IMR-90 (cell line): ENCODE data around the gene KRT74. TPM values are rescaled to one million over a fixed set of nuclear protein-coding genes. Genes with fewer than 3 reads are reported as not detected.

ENCODE experiments used
- ATAC-seq: fragments of 200-7000 bp; cut with Tn5 transposase; 2 replicates; pipeline ENCODE4 v1.9.1; 2020; ENCODE audit warnings: low read depth, mild to moderate bottlenecking, moderate library complexity
- BruUV-seq: library from RNA; stranded (reverse); fragments of 400-500 nt; replicated peaks from 2 replicates; lab custom pipeline; 2021; lab: Mats Ljungman, UMichigan
- CTCF ChIA-PET: fragments of 300-600 bp; formaldehyde crosslinking; extraction: SDS; loops from one replicate; lab custom pipeline; 2021; ENCODE audit warnings: antibody characterized with exemption; lab: Yijun Ruan, JAX
- POLR2A ChIA-PET: fragments of 300-600 bp; sonication (Branson Sonifier 250); formaldehyde crosslinking; loops from one replicate; lab custom pipeline; 2022; ENCODE audit warnings: antibody characterized with exemption; ENCODE audit not compliant: unreplicated experiment; lab: Charles Lee
- DNase-seq: peaks from one replicate; pipeline ENCODE4 v3.0.0; 2013
- H2AFZ ChIP-seq: replicated peaks from 2 replicates; pipeline ENCODE3; 2013; ENCODE audit warnings: low read length, mild to moderate bottlenecking; ENCODE audit not compliant: poor library complexity
- H2AK5ac ChIP-seq: 2 replicates; pipeline ENCODE4 v1.6.1; 2013; ENCODE audit warnings: low read depth, low read length, inconsistent platforms
- H2AK9ac ChIP-seq: replicated peaks from 2 replicates; pipeline ENCODE3; 2013; ENCODE audit warnings: mild to moderate bottlenecking, low read depth, low read length, moderate library complexity; ENCODE audit not compliant: poor library complexity
- H2BK120ac ChIP-seq: 2 replicates; pipeline ENCODE4 v1.6.1; 2013; ENCODE audit warnings: low read depth, low read length, inconsistent platforms
- H2BK15ac ChIP-seq: 3 replicates; pipeline ENCODE4 v1.6.1; 2013; ENCODE audit warnings: low read depth, low read length, inconsistent platforms
- H2BK20ac ChIP-seq: 2 replicates; pipeline ENCODE4 v1.6.1; 2013; ENCODE audit warnings: low read depth, mild to moderate bottlenecking, inconsistent platforms, low read length, moderate library complexity
- H2BK5ac ChIP-seq: 2 replicates; pipeline ENCODE4 v1.6.1; 2013; ENCODE audit warnings: mild to moderate bottlenecking, low read depth, low read length, inconsistent platforms; ENCODE audit not compliant: poor library complexity, severe bottlenecking
- H3K14ac ChIP-seq: replicated peaks from 2 replicates; pipeline ENCODE4 v1.6.1; 2013; ENCODE audit warnings: low read depth, low read length, inconsistent platforms
- H3K18ac ChIP-seq: 2 replicates; pipeline ENCODE4 v1.6.1; 2013; ENCODE audit warnings: low read depth, low read length, control low read depth
- H3K23ac ChIP-seq: 2 replicates; pipeline ENCODE4 v1.6.1; 2013; ENCODE audit warnings: low read depth, low read length, inconsistent platforms
- H3K27ac ChIP-seq: 2 replicates; pipeline ENCODE4 v1.5.1; 2013; ENCODE audit warnings: mild to moderate bottlenecking, control low read depth, low read length; ENCODE audit not compliant: insufficient read depth
- H3K27me3 ChIP-seq: 2 replicates; pipeline ENCODE4 v1.6.1; 2013; ENCODE audit warnings: low read length; ENCODE audit not compliant: control insufficient read depth, insufficient read depth
- H3K36me3 ChIP-seq: 2 replicates; pipeline ENCODE4 v1.6.1; 2013; ENCODE audit warnings: low read length, mixed read lengths; ENCODE audit not compliant: control insufficient read depth, insufficient read depth
- H3K4ac ChIP-seq: 2 replicates; pipeline ENCODE4 v1.6.1; 2013; ENCODE audit warnings: low read depth, low read length, inconsistent platforms
- H3K4me1 ChIP-seq: 2 replicates; pipeline ENCODE4 v1.6.1; 2013; ENCODE audit warnings: low read length, mixed read lengths; ENCODE audit not compliant: control insufficient read depth, insufficient read depth
- H3K4me2 ChIP-seq: 2 replicates; pipeline ENCODE4 v1.6.1; 2013; ENCODE audit warnings: low read depth, mild to moderate bottlenecking, control low read depth, low read length, moderate library complexity
- H3K4me3 ChIP-seq: 2 replicates; pipeline ENCODE4 v1.5.1; 2013; ENCODE audit warnings: low read depth, mild to moderate bottlenecking, control low read depth, low read length, moderate library complexity; ENCODE audit not compliant: insufficient read depth
- H3K56ac ChIP-seq: 2 replicates; pipeline ENCODE4 v1.6.1; 2013; ENCODE audit warnings: low read length, inconsistent platforms; ENCODE audit not compliant: insufficient read depth; ENCODE audit errors: extremely low read depth
- H3K79me1 ChIP-seq, 2 experiments: 2 replicates each; pipeline ENCODE4 v1.6.1; 2013; ENCODE audit warnings: low read length in 2 of 2, inconsistent platforms in 1 of 2, low read depth in 1 of 2
- H3K9ac ChIP-seq: 2 replicates; pipeline ENCODE4 v1.6.1; 2013; ENCODE audit warnings: low read depth, low read length, control low read depth
- H3K9me1 ChIP-seq: 2 replicates; pipeline ENCODE4 v1.6.1; 2013; ENCODE audit warnings: low read length, inconsistent platforms; ENCODE audit not compliant: insufficient read depth
- H3K9me3 ChIP-seq: 2 replicates; pipeline ENCODE4 v1.6.1; 2013; ENCODE audit warnings: low read length; ENCODE audit not compliant: control insufficient read depth, insufficient read depth
- H4K20me1 ChIP-seq: 2 replicates; pipeline ENCODE4 v1.6.1; 2013; ENCODE audit warnings: low read length, inconsistent platforms; ENCODE audit not compliant: insufficient read depth
- H4K5ac ChIP-seq: 2 replicates; pipeline ENCODE4 v1.6.1; 2013; ENCODE audit warnings: mild to moderate bottlenecking, low read depth, low read length, control low read depth
- H4K8ac ChIP-seq, 2 experiments: 2 replicates each; pipeline ENCODE4 v1.6.1; 2013; ENCODE audit warnings: low read depth in 2 of 2, low read length in 2 of 2, control low read depth in 1 of 2, inconsistent platforms in 1 of 2
- H4K91ac ChIP-seq: 2 replicates; pipeline ENCODE4 v1.6.1; 2013; ENCODE audit warnings: low read depth, low read length, inconsistent platforms; ENCODE audit not compliant: insufficient read depth
- BHLHE40 ChIP-seq: fragments of 150-350 bp; IDR thresholded peaks from 2 replicates; pipeline ENCODE4 v1.6.1; 2016; ENCODE audit warnings: mild to moderate bottlenecking, low read depth, low read length
- CHD1 ChIP-seq: IDR thresholded peaks from 2 replicates; pipeline ENCODE4 v1.6.1; 2012; ENCODE audit warnings: low read depth, low read length, improper control_type of control experiment
- FOS ChIP-seq: fragments of 150-350 bp; IDR thresholded peaks from 2 replicates; pipeline ENCODE4 v1.6.1; 2016; ENCODE audit warnings: low read depth, low read length
- MAFK ChIP-seq: IDR thresholded peaks from 2 replicates; pipeline ENCODE4 v1.6.1; 2012; ENCODE audit warnings: low read depth, low read length, improper control_type of control experiment
- POLR2A ChIP-seq: IDR thresholded peaks from 2 replicates; pipeline ENCODE4 v1.6.1; 2012; ENCODE audit warnings: mild to moderate bottlenecking, low read depth, low read length
- RCOR1 ChIP-seq: IDR thresholded peaks from 2 replicates; pipeline ENCODE4 v1.6.1; 2012; ENCODE audit warnings: mild to moderate bottlenecking, low read length, improper control_type of control experiment; ENCODE audit not compliant: insufficient replicate concordance
- SMC3 ChIP-seq: fragments of 150-350 bp; IDR thresholded peaks from 2 replicates; pipeline ENCODE4 v1.6.1; 2016; ENCODE audit warnings: low read depth, mild to moderate bottlenecking, antibody characterized with exemption, low read length, moderate library complexity
- WGBS, 2 experiments: methylation state at CpG; one replicate each; pipeline versions ENCODE4 v1.1.5 to v1.1.7; 2013; ENCODE audit warnings: missing lambda C conversion rate in 2 of 2; ENCODE audit not compliant: insufficient read length in 1 of 2; ENCODE audit errors: extremely low coverage in 2 of 2; 5-methylcytosine and 5-hydroxymethylcytosine counted together
- dilution Hi-C: fragments of 300-500 bp; cut with HindIII; formaldehyde crosslinking; loops from one replicate; pipeline ENCODE4 v1.14.3; 2018; ENCODE audit warnings: low sequenced_read_pairs; ENCODE audit not compliant: unreplicated experiment
- in situ Hi-C: fragments of 300-500 bp; cut with MboI; formaldehyde crosslinking; loops from 3 replicates; pipeline ENCODE4 v1.14.3; 2019; ENCODE audit warnings: low sequenced_read_pairs, inconsistent platforms, mixed read lengths
- intact Hi-C: fragments of 100-400 bp; cut with micrococcal nuclease; formaldehyde crosslinking; loops from 2 replicates; pipeline ENCODE4 v1.10.0; 2022
- polyA plus RNA-seq, 3 experiments: library from polyadenylated mRNA; depleted of rRNA; stranded (reverse); fragments of >200 nt; gene quantifications; 2 replicates each; pipeline ENCODE4 v1.2.3, GENCODE V29; 2012; ENCODE audit warnings: low replicate concordance in 1 of 3
- total RNA-seq: library from RNA; depleted of rRNA; stranded (reverse); fragments of >200 nt; gene quantifications from 2 replicates; pipeline ENCODE4 v1.2.3, GENCODE V29; 2012
- TF ChIP-seq, protein P1 (sequence below): fragments of 150-350 bp; IDR thresholded peaks from 2 replicates; pipeline ENCODE4 v1.6.1; 2016; ENCODE audit warnings: low read depth, mild to moderate bottlenecking, low read length, moderate library complexity, borderline replicate concordance

KRT74 gene
- total and polyA plus RNA-seq, 2 of the 4 experiments (the other 2 are of a cell fraction): not detected

DNA sequence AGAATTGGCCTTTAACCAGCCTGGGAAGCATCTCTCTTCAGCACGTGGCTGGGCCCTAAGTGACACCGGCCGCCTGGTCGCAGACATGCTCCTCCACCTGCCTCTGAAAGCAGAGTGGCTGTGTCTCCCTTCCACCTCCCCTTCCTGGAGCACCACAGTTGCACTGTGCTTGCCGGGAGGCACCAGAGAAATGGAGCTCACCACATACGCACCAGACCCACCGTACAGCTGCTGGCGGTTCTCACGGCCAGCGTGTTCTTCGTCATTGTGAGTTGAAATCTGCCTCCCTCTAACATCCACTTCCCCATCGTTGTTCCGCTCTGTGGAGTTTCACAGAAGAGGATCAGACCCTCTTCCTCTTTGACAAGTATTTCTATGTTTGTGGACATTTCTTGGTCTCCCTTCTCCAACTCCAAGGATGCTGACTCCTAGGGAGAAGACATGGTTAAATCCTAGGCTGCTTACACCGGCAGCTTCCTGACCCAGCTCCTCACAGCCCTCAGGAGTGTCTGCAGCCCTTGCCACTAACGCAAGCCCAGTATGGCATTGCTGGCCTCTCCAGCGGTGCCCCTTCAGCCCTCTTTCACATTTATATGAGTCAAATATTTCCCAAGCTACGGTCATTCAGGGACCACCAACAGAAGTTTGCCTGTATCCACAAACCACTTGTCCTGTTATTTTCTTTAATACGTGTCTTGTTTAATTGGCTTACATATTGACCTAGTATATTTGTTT lies 41.9 kb downstream of the KRT74 start:
- WGBS, 2 experiments: 76% methylated on average over 4 of the region's 18 CpGs; no CpG with 5 or more reads in 1 of the 2 experiments
- Histone ChIP-seq H3K23ac (no peak overlapping the region), H2AK5ac (no peak overlapping the region), H2BK5ac (no peak overlapping the region), H3K27me3 (peaks cover 18% of the 10 kb centered on the region), H4K8ac (no peak overlapping the region), H3K9ac (no peak overlapping the region), H2AFZ (no peak overlapping the region), H3K4ac (no peak overlapping the region), H3K4me2 (no peak overlapping the region), H4K91ac (no peak overlapping the region), H3K9me1 (no peaks in the 10 kb centered on the region), H4K5ac (no peak overlapping the region), H2AK9ac (no peak overlapping the region), H3K14ac (no peak overlapping the region), H2BK120ac (no peak overlapping the region), H3K9me3 (no peaks in the 10 kb centered on the region), H3K4me1 (no peaks in the 10 kb centered on the region), H3K27ac (no peak overlapping the region), H4K20me1 (no peaks in the 10 kb centered on the region), H2BK20ac (no peak overlapping the region), H3K56ac (no peak overlapping the region), H3K18ac (no peak overlapping the region), H3K4me3 (no peak overlapping the region), H3K36me3 (no peaks in the 10 kb centered on the region), H2BK15ac (no peak overlapping the region), H3K79me1 (no peaks in the 10 kb centered on the region)
- POLR2A ChIA-PET: no interaction called here
- in situ Hi-C loops (no loop called here), intact Hi-C loops (no loop called here), dilution Hi-C loops (no loop called here)
- no TSS peak for BruUV-seq
- DNase-seq (no peak), ATAC-seq (no peak)
- CTCF ChIA-PET: interaction anchor here (0.7 kb wide), 1 partner anchor 31 kb away, joined by 4 read pairs; no protein-coding TSS in a partner anchor
- TF ChIP-seq CHD1: no peak
- TF ChIP-seq SMC3: no peak
- TF ChIP-seq FOS: no peak
- no peak for TF ChIP-seq RCOR1
- TF ChIP-seq BHLHE40: no peak
- TF ChIP-seq POLR2A: no peak
- TF ChIP-seq MAFK: no peak
- TF ChIP-seq, protein P1, sequence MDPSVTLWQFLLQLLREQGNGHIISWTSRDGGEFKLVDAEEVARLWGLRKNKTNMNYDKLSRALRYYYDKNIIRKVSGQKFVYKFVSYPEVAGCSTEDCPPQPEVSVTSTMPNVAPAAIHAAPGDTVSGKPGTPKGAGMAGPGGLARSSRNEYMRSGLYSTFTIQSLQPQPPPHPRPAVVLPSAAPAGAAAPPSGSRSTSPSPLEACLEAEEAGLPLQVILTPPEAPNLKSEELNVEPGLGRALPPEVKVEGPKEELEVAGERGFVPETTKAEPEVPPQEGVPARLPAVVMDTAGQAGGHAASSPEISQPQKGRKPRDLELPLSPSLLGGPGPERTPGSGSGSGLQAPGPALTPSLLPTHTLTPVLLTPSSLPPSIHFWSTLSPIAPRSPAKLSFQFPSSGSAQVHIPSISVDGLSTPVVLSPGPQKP: no peak
